ENCODE measurements around the gene CD40.

DNA sequence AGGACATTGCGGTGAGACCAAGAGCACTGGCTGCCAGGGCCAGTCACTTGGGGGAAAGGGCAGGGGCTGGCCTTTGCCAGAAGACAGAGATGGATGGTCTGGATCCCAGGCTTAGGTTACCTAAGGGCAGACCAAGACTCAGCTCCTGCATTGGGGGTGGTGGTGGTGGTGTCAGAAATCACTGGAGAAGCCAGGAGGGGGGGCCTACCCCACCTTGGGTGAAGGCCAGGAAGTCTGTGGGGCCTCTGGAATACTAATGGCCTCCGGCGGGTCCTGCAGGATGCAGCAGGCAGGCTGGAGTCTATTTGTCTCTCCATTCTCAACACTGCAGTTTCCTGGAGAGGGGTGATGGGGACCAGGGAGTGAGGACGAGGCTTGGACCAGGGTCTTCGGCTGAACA is 32.8 kb downstream of the CD40 start:
- TF ChIP-seq, protein P1, sequence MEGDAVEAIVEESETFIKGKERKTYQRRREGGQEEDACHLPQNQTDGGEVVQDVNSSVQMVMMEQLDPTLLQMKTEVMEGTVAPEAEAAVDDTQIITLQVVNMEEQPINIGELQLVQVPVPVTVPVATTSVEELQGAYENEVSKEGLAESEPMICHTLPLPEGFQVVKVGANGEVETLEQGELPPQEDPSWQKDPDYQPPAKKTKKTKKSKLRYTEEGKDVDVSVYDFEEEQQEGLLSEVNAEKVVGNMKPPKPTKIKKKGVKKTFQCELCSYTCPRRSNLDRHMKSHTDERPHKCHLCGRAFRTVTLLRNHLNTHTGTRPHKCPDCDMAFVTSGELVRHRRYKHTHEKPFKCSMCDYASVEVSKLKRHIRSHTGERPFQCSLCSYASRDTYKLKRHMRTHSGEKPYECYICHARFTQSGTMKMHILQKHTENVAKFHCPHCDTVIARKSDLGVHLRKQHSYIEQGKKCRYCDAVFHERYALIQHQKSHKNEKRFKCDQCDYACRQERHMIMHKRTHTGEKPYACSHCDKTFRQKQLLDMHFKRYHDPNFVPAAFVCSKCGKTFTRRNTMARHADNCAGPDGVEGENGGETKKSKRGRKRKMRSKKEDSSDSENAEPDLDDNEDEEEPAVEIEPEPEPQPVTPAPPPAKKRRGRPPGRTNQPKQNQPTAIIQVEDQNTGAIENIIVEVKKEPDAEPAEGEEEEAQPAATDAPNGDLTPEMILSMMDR (IDR thresholded peaks at IDR 0.05), result no peak
- no peak for TF ChIP-seq ZFX (IDR thresholded peaks at IDR 0.05; ENCODE audit: borderline replicate concordance)
